HL-60/S4 (cell line): Measurements from ENCODE around the gene AKR1B1.

Source experiments
- in situ Hi-C: fragments of 300-500 bp; cut with MboI; formaldehyde crosslinking; loops from 2 replicates; pipeline ENCODE4 v1.14.3; 2022; ENCODE audit warnings: low sequenced_read_pairs

Gene AKR1B1

GRCh38 chr7:134420424-134421125 lies 38.3 kb downstream of the AKR1B1 start:
- in situ Hi-C loops = no loop called here

DNA sequence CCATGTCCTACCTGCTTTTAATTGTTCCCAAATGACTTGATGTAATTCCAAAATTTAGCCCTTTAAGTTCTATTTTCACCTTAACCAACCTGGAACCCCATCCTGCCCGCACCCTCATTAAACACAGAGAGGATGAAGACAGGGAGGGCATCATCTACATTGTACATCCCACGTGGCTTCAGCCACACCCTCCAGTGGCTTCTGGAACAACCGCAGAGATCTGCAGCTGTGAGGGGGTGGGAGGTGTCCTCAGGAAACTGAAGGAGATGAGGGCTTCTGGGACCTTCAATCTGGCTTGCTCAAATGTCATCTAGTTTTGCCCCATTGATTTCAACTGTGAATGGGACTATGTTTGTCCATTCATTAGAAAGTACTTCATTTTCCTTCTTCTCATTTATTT lies 39.0 kb downstream of the AKR1B1 start:
- in situ Hi-C loops = no loop called here

GRCh38 chr7:134419085-134419484 lies 39.8 kb downstream of the AKR1B1 start:
- in situ Hi-C loops = no loop called here

DNA sequence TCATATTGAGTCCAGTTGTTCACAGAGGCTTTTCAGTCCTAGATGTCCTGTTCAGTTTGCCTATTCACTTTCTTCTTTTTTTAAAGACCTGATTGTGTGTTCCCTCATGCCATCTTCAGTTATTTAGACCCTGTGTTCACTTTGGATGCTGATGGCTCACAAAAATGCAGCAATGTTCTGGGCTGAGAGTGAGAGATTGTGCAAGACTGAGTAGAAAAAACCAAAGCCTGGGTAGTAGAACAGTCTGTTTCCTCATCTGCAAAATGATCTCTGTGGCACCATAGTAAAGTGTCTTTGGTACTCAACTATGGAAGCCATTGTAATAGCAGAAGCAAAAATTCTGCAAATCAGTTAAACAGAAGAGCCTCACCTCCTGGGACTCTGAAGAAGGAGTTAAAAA lies 43.2 kb downstream of the AKR1B1 start:
- in situ Hi-C loops = no loop called here

- in situ Hi-C loops = no loop called here
These were observed 44.8 kb downstream of the AKR1B1 start for GRCh38 chr7:134414109-134414508.

DNA sequence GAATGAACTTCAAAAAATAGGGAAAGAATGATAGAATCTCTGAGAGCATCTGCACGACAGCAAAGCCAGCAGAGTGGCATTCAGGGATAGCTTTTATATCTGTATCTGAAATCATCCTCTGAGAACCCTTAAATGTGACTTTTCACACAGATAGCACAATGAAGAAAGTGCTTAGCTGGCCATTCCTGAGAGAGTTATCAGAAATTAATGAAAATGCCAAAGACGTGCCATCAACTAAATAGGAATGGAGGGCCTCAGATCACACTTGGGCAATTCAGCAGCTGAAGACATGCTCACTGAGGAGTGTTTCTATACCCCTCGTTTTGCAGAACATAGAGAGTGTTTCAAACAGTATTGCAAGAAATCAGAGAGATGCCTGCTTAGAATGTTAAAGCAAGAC lies 51.6 kb downstream of the AKR1B1 start:
- in situ Hi-C loops = no loop called here

DNA sequence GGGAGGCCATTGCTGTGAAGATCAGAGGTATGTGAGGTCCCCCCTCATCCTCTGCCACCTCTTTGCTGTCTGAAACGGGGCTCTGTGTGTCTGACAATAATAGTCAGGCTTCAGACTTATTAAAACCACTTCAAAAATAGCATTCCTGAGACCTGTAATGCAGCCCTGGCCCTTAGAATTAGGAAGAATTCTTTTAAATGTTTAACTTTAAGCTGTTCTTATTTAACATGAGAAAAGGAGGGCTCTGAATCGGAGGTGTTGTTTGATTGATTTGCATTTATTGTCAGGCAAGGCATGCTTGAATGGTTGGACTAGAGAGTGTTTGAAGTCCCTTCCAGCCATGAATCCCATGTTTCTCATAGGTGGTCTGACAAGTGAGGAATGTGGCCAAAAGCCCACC lies 52.5 kb downstream of the AKR1B1 start:
- in situ Hi-C loops = no loop called here

DNA sequence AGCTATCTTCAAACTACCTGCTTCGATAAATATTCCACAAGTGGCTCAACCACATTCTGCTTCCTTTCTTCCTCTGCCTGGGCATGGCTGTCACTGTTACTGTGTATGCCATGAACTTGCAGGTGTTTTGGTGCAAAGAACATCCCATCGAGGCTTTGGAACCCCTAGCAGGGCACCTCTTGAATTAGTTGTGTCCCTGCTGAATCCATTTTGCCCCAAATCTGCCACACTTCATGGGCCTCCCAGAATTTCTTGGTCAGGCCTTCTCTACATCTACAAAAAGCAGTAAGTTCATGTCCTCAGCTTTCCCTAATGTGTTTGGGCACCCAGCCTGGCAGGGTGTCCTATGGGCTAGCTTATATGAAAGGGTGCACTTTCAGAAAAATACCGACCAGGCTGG lies 53.6 kb downstream of the AKR1B1 start:
- in situ Hi-C loops = no loop called here

DNA sequence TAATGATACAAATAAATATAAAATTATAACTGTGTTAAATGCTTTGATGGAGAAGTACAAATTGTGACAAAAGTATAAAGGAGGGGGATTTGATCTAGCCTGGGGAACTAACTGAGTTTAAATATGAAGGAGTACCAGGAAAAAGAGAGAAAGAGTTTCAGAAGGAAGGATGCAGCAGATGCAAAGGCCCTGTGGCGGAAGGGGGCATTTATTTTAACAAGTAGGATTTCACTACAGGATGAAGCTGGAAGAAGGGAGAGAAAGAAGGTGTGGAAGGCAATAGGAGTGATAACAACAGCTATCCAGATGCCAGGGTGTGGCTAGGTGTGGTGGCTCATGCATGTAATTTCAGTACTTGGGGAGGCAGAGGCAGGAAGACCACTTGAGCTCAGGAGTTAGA lies 55.8 kb downstream of the AKR1B1 start:
- in situ Hi-C loops = no loop called here

- in situ Hi-C loops = no loop called here
These were observed 58.0 kb downstream of the AKR1B1 start for GRCh38 chr7:134400859-134401258.

DNA sequence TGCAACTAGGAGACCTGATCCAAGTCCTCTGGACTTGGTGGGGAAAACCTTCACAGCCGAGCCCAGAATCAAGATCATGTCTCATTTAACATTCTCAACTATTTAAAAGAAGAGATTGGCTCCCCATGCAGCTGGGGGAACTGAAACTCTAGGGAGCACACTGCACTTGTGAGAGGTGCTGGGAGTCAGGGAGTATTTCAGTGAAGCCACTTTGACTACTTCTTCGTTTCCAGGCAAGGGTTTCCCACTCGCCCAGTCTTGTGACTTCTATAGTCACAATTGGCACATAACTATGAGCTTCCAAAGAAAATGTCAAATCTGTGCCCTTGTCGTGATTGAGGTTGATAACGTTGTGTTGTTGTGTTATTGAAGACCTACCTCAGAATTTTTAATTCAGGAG lies 62.9 kb downstream of the AKR1B1 start:
- in situ Hi-C loops = no loop called here

GRCh38 chr7:134395604-134396003 lies 63.3 kb downstream of the AKR1B1 start:
- in situ Hi-C loops = no loop called here

DNA sequence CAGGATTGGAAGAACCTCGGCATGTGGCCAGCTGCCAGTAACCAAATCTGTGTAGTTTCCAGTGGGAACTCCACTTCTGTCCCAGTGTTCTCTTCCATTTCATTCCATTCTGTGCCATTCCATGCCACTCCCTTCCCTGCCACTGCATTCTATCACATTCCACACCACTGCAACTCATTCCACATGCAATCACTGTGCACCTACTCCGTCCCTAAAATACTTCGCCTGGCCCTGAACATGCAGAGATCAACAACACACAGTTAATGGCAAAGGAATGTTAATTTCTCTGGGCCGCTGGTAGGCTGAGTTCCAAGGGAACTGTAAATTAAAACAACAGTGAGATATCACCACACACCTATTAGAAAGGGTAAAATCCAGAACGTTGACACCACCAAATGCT lies 64.8 kb downstream of the AKR1B1 start:
- in situ Hi-C loops = no loop called here
